OCI-LY1 (cell line): ENCODE data around the gene MRS2.

Experiments used
- EZH2 ChIP-seq: fragments of 200-600 bp; sonication (generic), shearing (Covaris generic); IDR thresholded peaks from 2 replicates; pipeline ENCODE4 v1.8.0; 2017; ENCODE audit warnings: borderline replicate concordance, mixed run types, mild to moderate bottlenecking, antibody characterized with exemption, low read length, moderate library complexity, mixed read lengths
- TF ChIP-seq, protein P1 (sequence below): fragments of 200-600 bp; sonication (generic), shearing (Covaris generic); IDR thresholded peaks from 2 replicates; pipeline ENCODE4 v1.5.1; 2017; ENCODE audit warnings: mild to moderate bottlenecking, antibody characterized with exemption, low read length, moderate library complexity, mixed read lengths

DNA sequence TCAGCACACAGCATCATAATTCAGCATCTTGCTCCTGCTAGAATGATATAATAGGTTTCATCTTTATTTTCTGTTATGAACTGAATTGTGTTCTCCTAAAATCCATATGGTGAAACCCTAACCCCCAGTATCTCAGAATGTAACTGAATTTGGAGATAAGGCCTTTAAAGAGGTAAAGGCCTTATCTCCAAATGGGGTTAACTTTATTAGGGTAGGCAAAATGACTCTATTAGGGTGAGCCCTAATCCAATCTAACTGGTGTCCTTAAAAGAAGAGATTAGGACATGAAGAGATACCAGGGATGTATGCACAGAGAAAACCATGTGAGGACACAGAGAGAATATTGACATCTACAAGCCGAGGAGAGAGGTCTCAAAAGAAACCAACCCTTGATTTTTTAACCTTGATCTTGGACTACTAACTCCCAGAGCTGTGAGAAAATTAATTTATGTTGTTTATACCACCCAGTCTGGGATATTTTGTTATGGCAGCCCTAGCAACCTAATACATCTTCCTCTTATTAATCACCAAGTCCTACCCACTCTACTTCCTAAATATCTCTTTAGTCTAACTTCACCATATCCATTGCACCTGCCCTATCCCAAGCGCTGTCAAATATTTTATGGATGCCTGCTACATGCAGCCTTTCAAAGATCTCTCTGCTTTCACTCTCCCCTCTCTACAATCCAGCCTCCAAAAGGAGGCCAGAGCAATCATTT, 8.5 kb upstream of the MRS2 start:
- TF ChIP-seq EZH2 = no peak
- TF ChIP-seq, protein P1, sequence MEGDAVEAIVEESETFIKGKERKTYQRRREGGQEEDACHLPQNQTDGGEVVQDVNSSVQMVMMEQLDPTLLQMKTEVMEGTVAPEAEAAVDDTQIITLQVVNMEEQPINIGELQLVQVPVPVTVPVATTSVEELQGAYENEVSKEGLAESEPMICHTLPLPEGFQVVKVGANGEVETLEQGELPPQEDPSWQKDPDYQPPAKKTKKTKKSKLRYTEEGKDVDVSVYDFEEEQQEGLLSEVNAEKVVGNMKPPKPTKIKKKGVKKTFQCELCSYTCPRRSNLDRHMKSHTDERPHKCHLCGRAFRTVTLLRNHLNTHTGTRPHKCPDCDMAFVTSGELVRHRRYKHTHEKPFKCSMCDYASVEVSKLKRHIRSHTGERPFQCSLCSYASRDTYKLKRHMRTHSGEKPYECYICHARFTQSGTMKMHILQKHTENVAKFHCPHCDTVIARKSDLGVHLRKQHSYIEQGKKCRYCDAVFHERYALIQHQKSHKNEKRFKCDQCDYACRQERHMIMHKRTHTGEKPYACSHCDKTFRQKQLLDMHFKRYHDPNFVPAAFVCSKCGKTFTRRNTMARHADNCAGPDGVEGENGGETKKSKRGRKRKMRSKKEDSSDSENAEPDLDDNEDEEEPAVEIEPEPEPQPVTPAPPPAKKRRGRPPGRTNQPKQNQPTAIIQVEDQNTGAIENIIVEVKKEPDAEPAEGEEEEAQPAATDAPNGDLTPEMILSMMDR = no peak
